K562 (cell line): ENCODE measurements around the gene ERO1B. TPM values are rescaled to one million over a fixed set of nuclear protein-coding genes. Genes with fewer than 3 reads are reported as not detected.

ENCODE experiments used
- ATAC-seq: fragments of 200-7000 bp; cut with Tn5 transposase; 3 replicates; pipeline ENCODE4 v1.9.1; 2020; ENCODE audit warnings: moderate library complexity
- BruUV-seq: library from RNA; stranded (reverse); fragments of 400-500 nt; replicated peaks from 2 replicates; lab custom pipeline; 2021; lab: Mats Ljungman, UMichigan
- CTCF ChIA-PET: fragments of 300-600 bp; formaldehyde crosslinking; extraction: SDS; loops from one replicate; lab custom pipeline; 2021; ENCODE audit warnings: low intra/inter-chr PET ratio; lab: Yijun Ruan, JAX
- POLR2A ChIA-PET: fragments of 300-600, 350-650 bp; sonication (Branson Sonifier 250); formaldehyde crosslinking; extraction: SDS; loops from one replicate; lab custom pipeline; 2021; ENCODE audit warnings: antibody characterized with exemption, inconsistent platforms; lab: Yijun Ruan, JAX
- DNase-seq, 4 experiments: peaks; one replicate each; pipeline versions ENCODE4 v3.0.0 to v3.0.0-alpha.2; 2011 to 2018; ENCODE audit warnings: low spot score in 3 of 4, mixed read lengths in 3 of 4; ENCODE audit errors: extremely low read depth in 1 of 4
- FAIRE-seq: peaks from 2 replicates; lab custom pipeline; 2011; peaks lifted over from hg19 to GRCh38; lab: Jason Lieb, UNC
- H2AFZ ChIP-seq: 2 replicates; pipeline ENCODE4 v1.6.0; 2011; ENCODE audit warnings: low read depth, low read length, control low read depth, inconsistent platforms
- H3K27ac ChIP-seq: fragments of 200-600 bp; 3 replicates; pipeline ENCODE4 v1.8.0; 2011; ENCODE audit warnings: low read depth, mild to moderate bottlenecking, control low read depth, inconsistent platforms, low read length, moderate library complexity, mixed read lengths; ENCODE audit errors: extremely low read depth
- H3K27me3 ChIP-seq, 2 experiments: fragments of 300-600 bp in 1 of 2; 2 replicates in 1 of 2; 3 replicates in 1 of 2; pipeline versions ENCODE4 v1.6.0 to v1.8.0; 2011; ENCODE audit warnings: inconsistent platforms in 2 of 2, low read length in 2 of 2, mild to moderate bottlenecking in 1 of 2, mixed read lengths in 1 of 2, moderate library complexity in 1 of 2; ENCODE audit not compliant: control insufficient read depth in 2 of 2, insufficient read depth in 2 of 2
- H3K36me3 ChIP-seq: fragments of 300-600 bp; 3 replicates; pipeline ENCODE4 v1.8.0; 2011; ENCODE audit warnings: mild to moderate bottlenecking, low read length, inconsistent platforms; ENCODE audit not compliant: control insufficient read depth, insufficient read depth
- H3K4me1 ChIP-seq, 2 experiments: fragments of 200-600 bp in 1 of 2; replicated peaks in 1 of 2; 2 replicates in 1 of 2; 3 replicates in 1 of 2; pipeline versions ENCODE4 v1.5.1 to v1.8.0; 2011; ENCODE audit warnings: inconsistent platforms in 2 of 2, low read length in 2 of 2, mild to moderate bottlenecking in 1 of 2, mixed read lengths in 1 of 2, moderate library complexity in 1 of 2; ENCODE audit not compliant: control insufficient read depth in 2 of 2, insufficient read depth in 2 of 2
- H3K4me2 ChIP-seq: 2 replicates; pipeline ENCODE4 v1.6.1; 2011; ENCODE audit warnings: low read length, control low read depth, inconsistent platforms, mixed read lengths; ENCODE audit not compliant: insufficient read depth
- H3K4me3 ChIP-seq: fragments of 200-600 bp; sonication (generic), shearing (Covaris generic); 2 replicates; pipeline ENCODE4 v1.5.1; 2016; ENCODE audit warnings: control low read depth, inconsistent platforms
- H3K79me2 ChIP-seq: fragments of 200-600 bp; 3 replicates; pipeline ENCODE4 v1.8.0; 2011; ENCODE audit warnings: low read length, inconsistent platforms; ENCODE audit not compliant: control insufficient read depth, insufficient read depth
- H3K9ac ChIP-seq, 2 experiments: 2 replicates each; pipeline versions ENCODE4 v1.6.0 to v1.6.1; 2011; ENCODE audit warnings: low read depth in 2 of 2, low read length in 2 of 2, control low read depth in 1 of 2, inconsistent platforms in 1 of 2, mild to moderate bottlenecking in 1 of 2, mixed read lengths in 1 of 2; ENCODE audit not compliant: insufficient read depth in 1 of 2
- H3K9me1 ChIP-seq: one replicate; pipeline ENCODE4 v1.6.0; 2011; ENCODE audit warnings: inconsistent platforms, mild to moderate bottlenecking, low read length, moderate library complexity; ENCODE audit not compliant: control insufficient read depth, insufficient read depth
- H3K9me3 ChIP-seq: replicated peaks from 2 replicates; pipeline ENCODE4 v1.5.1; 2011; ENCODE audit warnings: low read depth, low read length, inconsistent platforms; ENCODE audit not compliant: control insufficient read depth, insufficient read depth
- H4K20me1 ChIP-seq: replicated peaks from 2 replicates; pipeline ENCODE4 v1.6.1; 2011; ENCODE audit warnings: low read length, inconsistent platforms, mixed read lengths; ENCODE audit not compliant: control insufficient read depth, insufficient read depth
- ARNT ChIP-seq, 2 experiments: fragments of 450-650 bp; IDR thresholded peaks; 2 replicates each; pipeline ENCODE4 v1.6.1; 2016; ENCODE audit warnings: mild to moderate bottlenecking in 1 of 2
- ATF1 ChIP-seq, 2 experiments: fragments of 450-650 bp in 1 of 2; IDR thresholded peaks; 2 replicates each; pipeline ENCODE4 v1.6.1; 2016; ENCODE audit warnings: missing compliant biosample characterization in 1 of 2, missing genetic modification characterization in 1 of 2
- C11orf30 ChIP-seq: fragments of 450-650 bp; IDR thresholded peaks from 2 replicates; pipeline ENCODE4 v1.6.1; 2016; ENCODE audit warnings: low read depth, mild to moderate bottlenecking
- CBFB ChIP-seq: sonication (generic); formaldehyde crosslinking; IDR thresholded peaks from 2 replicates; pipeline ENCODE4 v1.4.0; 2020; ENCODE audit warnings: mild to moderate bottlenecking, missing genetic modification reagents
- CBX5 ChIP-seq: IDR thresholded peaks from 2 replicates; pipeline ENCODE4 v1.6.1; 2014; ENCODE audit warnings: low read depth, borderline replicate concordance
- CHAMP1 ChIP-seq: fragments of 450-650 bp; IDR thresholded peaks from 2 replicates; pipeline ENCODE4 v1.6.1; 2016; ENCODE audit warnings: mild to moderate bottlenecking
- GTF2E2 ChIP-seq: fragments of 200-800 bp; sonication (Bioruptor generic); IDR thresholded peaks from 2 replicates; pipeline ENCODE4 v1.6.1; 2016; ENCODE audit warnings: missing genetic modification characterization, missing compliant biosample characterization
- KLF6 ChIP-seq: fragments of 250-450 bp; sonication (Bioruptor Pico); IDR thresholded peaks from 2 replicates; pipeline ENCODE4 v1.4.0; 2020; ENCODE audit warnings: mild to moderate bottlenecking, moderate library complexity, borderline replicate concordance
- POLR2H ChIP-seq: IDR thresholded peaks from 2 replicates; pipeline ENCODE4 v1.6.1; 2016; ENCODE audit warnings: missing genetic modification characterization, low read depth, mild to moderate bottlenecking, control low read depth, missing compliant biosample characterization, moderate library complexity
- PRDM10 ChIP-seq: fragments of 450-650 bp; IDR thresholded peaks from 2 replicates; pipeline ENCODE4 v1.6.1; 2018; ENCODE audit not compliant: partially characterized antibody
- PRMT5 ChIP-seq: sonication (generic); formaldehyde crosslinking; IDR thresholded peaks from 2 replicates; pipeline ENCODE4 v1.5.0; 2020; ENCODE audit warnings: missing genetic modification reagents
- STAT5A ChIP-seq: IDR thresholded peaks from 2 replicates; pipeline ENCODE4 v1.6.1; 2012; ENCODE audit warnings: low read length, inconsistent platforms, borderline replicate concordance
- TEAD1 ChIP-seq, 2 experiments: fragments of 450-650 bp in 1 of 2; sonication (generic) in 1 of 2; formaldehyde crosslinking; IDR thresholded peaks; 2 replicates each; pipeline versions ENCODE4 v1.4.0 to v1.8.0; 2020 to 2022; ENCODE audit warnings: mild to moderate bottlenecking in 2 of 2, missing genetic modification reagents in 1 of 2
- THRAP3 ChIP-seq: fragments of 450-650 bp; IDR thresholded peaks from 2 replicates; pipeline ENCODE4 v1.6.1; 2016; ENCODE audit warnings: mild to moderate bottlenecking, inconsistent platforms, borderline replicate concordance
- ZNF316 ChIP-seq: fragments of 450-650 bp; IDR thresholded peaks from 2 replicates; pipeline ENCODE4 v1.6.1; 2016
- ZNF707 ChIP-seq: fragments of 250-450 bp; sonication (Bioruptor Pico); conservative IDR thresholded peaks from 2 replicates; pipeline ENCODE4 v1.8.0; 2022; ENCODE audit warnings: inconsistent platforms, mild to moderate bottlenecking, moderate library complexity
- WGBS: fragments of 100-300 bp; shearing (Covaris generic); methylation state at CpG from one replicate; pipeline ENCODE4 v1.1.6; 2016; ENCODE audit warnings: low coverage, mixed read lengths; ENCODE audit not compliant: insufficient coverage; ENCODE audit errors: missing lambda C conversion rate; 5-methylcytosine and 5-hydroxymethylcytosine counted together
- in situ Hi-C: fragments of 300-500 bp; cut with MboI; formaldehyde crosslinking; loops from 4 replicates; pipeline ENCODE4 v1.15.0; 2018; ENCODE audit warnings: inconsistent platforms, mixed read lengths
- intact Hi-C: fragments of 100-400 bp; cut with micrococcal nuclease; formaldehyde crosslinking; loops from 2 replicates; pipeline ENCODE4 v1.14.2; 2022
- polyA plus RNA-seq, 8 experiments: library from polyadenylated mRNA; depleted of rRNA in 4 of 8; stranded (reverse) in 5 of 8; unstranded in 3 of 8; fragments of >200 nt; fragmentation: Nextera tagmentation in 2 of 8; fragmentation: Illumina TruSeq in 1 of 8; extraction: Ambion mirVana in 2 of 8; extraction: Trizol in 1 of 8; gene quantifications; 2 replicates each; pipeline versions ENCODE4 v1.2.1 to v1.2.3, GENCODE V29; 2011 to 2014; ENCODE audit warnings: inconsistent platforms in 1 of 8, missing spikeins in 1 of 8
- total RNA-seq, 7 experiments: library from RNA; depleted of rRNA in 6 of 7; stranded (reverse); fragments of >200 nt in 6 of 7; fragmentation: Illumina TruSeq in 2 of 7; extraction: Trizol in 2 of 7; gene quantifications; 2 replicates each; pipeline versions ENCODE4 v1.2.1 to v1.2.3, GENCODE V29; 2011 to 2021; ENCODE audit warnings: low replicate concordance in 1 of 7

Gene ERO1B
- total and polyA plus RNA-seq, 9 of the 15 experiments (the other 6 are each of a cell fraction or from before 2014, with no cell fraction given): 0.59 to 6.4 (median 4.2) TPM

GRCh38 chr1:236292425-236292824 lies 10.7 kb upstream of the ERO1B start (continued):
- TF ChIP-seq POLR2H (tag) (no peak), CBFB (CRISPR knock-in tag) (no peak), TEAD1 (CRISPR knock-in tag; IDR thresholded peaks at IDR 0.05) (no peak)

- ATAC-seq: no peak
- CTCF ChIA-PET: no interaction called here
- peaks cover 0 to 10% of the 10 kb centered on the region in 2 experiments; a peak in 2 of 5 replicates for H3K4me1 ChIP-seq
- DNase-seq: no peak
- H3K36me3 ChIP-seq: no peaks in the 10 kb centered on the region
- 61% methylated on average over 1 of the region's 1 CpG for WGBS
- BruUV-seq: no TSS peak
- peak; percentile 40 for FAIRE-seq
- no peaks in the 10 kb centered on the region for H3K9me3 ChIP-seq
- no peaks in the 10 kb centered on the region for H3K79me2 ChIP-seq
- no peak overlapping the region for H3K9ac ChIP-seq
- H3K9me1 ChIP-seq: no peaks in the 10 kb centered on the region
- H4K20me1 ChIP-seq: no peaks in the 10 kb centered on the region
- H3K4me3 ChIP-seq: no peak overlapping the region
- in situ Hi-C loops: no loop called here
- intact Hi-C loops: no loop called here
- no peak overlapping the region for H3K4me2 ChIP-seq
- no peaks in the 10 kb centered on the region for H3K27me3 ChIP-seq
- H2AFZ ChIP-seq: peak overlapping the region; percentile 95
- no peak overlapping the region for H3K27ac ChIP-seq
- POLR2A ChIA-PET: interaction anchor here (0.6 to 4.7 kb wide), 4 partner anchors 8 to 735 kb away, joined by 3 to 27 read pairs (median 3); partner anchors contain the start of gene ERO1B
- TF ChIP-seq CHAMP1: no peak
- peak; percentile 53; the same call in 1 of the 2 replicates for TF ChIP-seq C11orf30
- TF ChIP-seq ARNT (IDR thresholded peaks at IDR 0.05): no peak
- no peak for TF ChIP-seq PRMT5
- no peak for TF ChIP-seq CBX5
- no peak for TF ChIP-seq KLF6 (CRISPR knock-in tag)
- TF ChIP-seq THRAP3: no peak
- no peak for TF ChIP-seq ATF1 (CRISPR knock-in tag; IDR thresholded peaks at IDR 0.05)
- TF ChIP-seq ATF1 (tag; IDR thresholded peaks at IDR 0.05): no peak
- TF ChIP-seq GTF2E2: no peak
- no peak for TF ChIP-seq PRDM10
- no peak for TF ChIP-seq STAT5A
- TF ChIP-seq ZNF316: peak; percentile 73
- TF ChIP-seq ZNF707 (CRISPR knock-in tag): no peak
These were observed 7.9 kb upstream of the ERO1B start for GRCh38 chr1:236289492-236290131.
